KBM-7 (cell line): ENCODE data around the gene MDM4.

Experiments
- DNase-seq: peaks from one replicate; pipeline ENCODE4 v3.0.0-alpha.2; 2015
- in situ Hi-C: fragments of 300-500 bp; cut with MboI; formaldehyde crosslinking; loops from 2 replicates; pipeline ENCODE4 v1.14.3; 2020; ENCODE audit warnings: low sequenced_read_pairs, low pct_unique_long_range_greater_than_20kb, mixed read lengths

MDM4 gene

DNA sequence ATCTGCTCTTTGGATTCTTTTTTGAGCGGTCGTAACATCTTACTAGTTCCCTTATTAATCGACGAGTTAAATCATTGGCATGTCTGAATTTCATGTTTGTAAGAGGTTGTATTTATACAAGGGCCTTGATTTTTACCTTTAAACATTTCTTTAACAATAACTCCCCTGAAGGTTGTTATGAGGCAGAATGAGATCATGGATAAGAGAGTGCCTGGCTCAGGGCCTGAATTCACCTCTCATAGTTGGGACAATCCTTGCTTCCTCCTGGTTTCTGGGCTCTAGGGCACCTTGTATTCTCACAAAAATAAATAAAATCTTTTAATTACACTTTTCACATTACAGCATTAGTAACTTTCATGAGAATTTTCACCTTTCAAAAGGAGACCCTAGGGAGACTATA, 55.4 kb downstream of the MDM4 start:
- in situ Hi-C loops: no loop called here
- no peak for DNase-seq

- in situ Hi-C loops: no loop called here
- DNase-seq: no peak
Measured at GRCh38 chr1:204572923-204573922, 57.0 kb downstream of the MDM4 start.

GRCh38 chr1:204574016-204574864, 58.0 kb downstream of the MDM4 start:
- no peak for DNase-seq
- in situ Hi-C loops: no loop called here

DNA sequence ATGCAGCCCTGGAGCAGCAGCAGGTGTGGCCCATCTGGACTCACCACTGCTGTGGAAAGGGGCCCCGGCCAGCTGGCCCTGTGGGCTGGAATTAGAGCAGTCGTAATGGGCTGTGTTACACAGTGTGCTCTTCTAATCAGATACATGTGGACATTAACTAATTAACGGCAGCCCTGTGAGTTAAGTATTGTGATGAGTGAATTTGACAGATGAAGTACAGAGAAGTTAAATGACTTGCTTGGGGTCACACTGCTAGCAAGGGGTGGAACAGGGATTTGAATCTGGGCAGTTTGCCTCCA, 58.6 kb downstream of the MDM4 start:
- no peak for DNase-seq

GRCh38 chr1:204575221-204576190, 59.3 kb downstream of the MDM4 start:
- no peak for DNase-seq
- in situ Hi-C loops: no loop called here

More for the DNA sequence above, 58.6 kb downstream of the MDM4 start:
- in situ Hi-C loops: no loop called here

GRCh38 chr1:204576422-204576821, 60.2 kb downstream of the MDM4 start:
- in situ Hi-C loops: no loop called here
- no peak for DNase-seq

- in situ Hi-C loops: no loop called here
- DNase-seq: no peak
Measured at GRCh38 chr1:204577794-204578478, 61.7 kb downstream of the MDM4 start.

DNA sequence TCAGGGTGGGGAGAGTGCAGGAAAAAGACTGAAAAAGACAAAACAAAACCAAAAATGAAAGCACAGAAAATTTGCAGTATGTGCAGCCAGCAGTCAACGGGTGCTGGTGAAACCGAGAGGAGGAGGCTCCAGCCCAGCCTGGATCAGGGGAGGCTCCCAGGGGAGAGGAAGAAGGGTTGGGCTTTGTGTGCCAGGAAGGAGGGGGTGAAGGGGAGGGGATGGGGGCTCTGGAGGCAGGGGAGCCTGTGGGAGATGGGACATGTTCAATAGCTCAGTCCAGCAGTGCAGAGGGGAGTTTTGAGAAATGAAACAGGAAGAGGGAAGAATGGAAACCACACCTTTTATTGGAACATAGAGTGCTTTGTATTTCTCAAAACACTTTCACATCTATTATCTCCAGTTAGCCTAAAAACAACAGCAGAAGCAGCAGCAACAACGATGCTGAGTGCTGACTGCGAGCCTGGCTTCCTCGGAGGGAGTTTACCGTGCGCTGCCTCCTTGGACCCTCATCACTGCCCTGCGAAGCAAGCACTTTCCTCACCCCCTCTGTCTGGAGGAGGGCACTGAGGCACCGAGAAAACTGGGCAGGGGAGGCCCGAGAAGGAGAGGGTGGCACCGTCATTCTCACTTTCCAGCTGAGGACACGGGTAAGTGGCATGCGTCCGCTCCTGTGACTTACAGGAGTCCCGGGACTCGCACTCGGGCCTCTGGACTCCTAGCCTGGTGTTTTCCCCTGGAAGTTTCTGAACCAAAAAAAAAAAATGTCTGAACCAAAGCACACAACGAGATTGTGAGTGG, 62.9 kb downstream of the MDM4 start:
- no peak for DNase-seq
- in situ Hi-C loops: no loop called here

DNA sequence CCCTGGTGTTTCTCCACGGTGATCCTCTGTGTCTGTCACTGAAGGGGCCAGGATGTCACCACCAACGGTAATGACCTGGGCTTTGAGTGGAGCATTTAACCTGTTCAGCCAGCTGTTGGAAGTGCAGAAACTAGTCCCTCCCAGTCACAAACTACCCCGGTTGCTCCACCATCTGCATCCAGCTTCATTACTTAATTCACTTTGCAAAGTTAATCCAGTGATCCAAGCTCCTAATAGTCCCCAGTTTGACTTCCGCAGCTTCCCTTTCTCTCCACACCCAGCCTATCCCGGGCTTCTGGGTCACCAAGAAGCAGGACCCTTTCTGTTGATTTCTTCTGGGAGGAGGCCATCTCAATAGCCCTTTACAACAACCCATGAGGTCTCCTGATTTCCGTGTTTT, 63.5 kb downstream of the MDM4 start:
- in situ Hi-C loops: no loop called here
- no peak for DNase-seq

DNA sequence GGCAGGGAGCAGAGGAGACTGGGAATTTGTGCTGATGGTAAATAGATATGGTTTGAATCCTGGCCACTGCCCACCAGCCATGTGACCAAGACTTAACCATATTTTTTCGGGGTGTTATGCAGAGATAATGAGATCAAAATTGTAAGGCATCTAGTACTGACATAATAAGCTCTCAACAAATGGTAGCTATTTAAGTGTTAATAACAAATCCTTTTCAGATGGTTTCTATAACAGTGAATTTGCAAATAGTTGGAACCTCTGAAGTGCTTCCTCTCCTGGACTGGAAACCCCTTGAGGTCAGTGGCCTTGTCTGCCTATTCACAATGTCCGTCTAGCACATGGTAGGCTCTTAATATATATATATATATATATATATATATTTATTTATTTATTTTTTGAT, 64.7 kb downstream of the MDM4 start:
- no peak for DNase-seq
- in situ Hi-C loops: no loop called here

DNA sequence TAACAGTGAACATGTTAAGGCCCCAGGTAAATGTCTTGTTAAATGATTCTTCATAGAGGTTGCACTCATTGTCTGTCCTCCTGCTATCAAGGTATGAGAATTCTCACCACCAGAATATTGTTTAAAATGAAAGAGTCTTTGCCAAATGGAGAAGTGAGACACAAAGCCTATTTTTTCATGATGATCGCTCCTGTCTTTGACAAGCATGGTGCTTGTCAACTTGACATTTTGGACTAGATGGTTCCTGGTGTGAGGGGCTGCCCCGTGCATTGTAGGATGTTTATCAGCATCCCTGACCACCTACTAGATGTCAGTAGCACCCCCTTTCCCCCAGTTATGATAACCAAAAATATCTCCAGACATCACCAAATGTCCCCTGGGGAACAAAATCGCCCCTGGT, 65.6 kb downstream of the MDM4 start:
- DNase-seq: no peak
- in situ Hi-C loops: no loop called here

GRCh38 chr1:204583909-204584632, 67.9 kb downstream of the MDM4 start:
- in situ Hi-C loops: no loop called here
- no peak for DNase-seq

- DNase-seq: no peak
- in situ Hi-C loops: no loop called here
Measured at GRCh38 chr1:204584699-204585372, 68.6 kb downstream of the MDM4 start.

DNA sequence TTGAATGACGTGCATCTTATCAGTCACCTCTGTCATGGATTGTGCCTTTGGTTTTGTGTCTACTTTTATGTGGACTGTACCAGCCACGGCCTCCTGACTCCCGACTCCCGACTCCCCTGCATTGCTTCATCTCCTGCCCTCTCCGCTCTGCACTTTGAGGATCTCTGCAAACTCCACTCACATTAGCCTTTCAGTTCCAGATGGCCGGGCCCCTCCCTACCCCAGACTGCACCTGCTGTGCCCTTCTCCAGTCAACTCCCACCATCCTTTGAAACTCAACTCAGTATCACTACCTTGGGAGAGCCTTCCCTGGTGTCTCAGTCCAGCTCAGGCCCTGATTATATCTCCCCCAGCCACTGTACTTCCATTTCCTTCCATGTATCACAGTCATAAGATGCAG, 71.4 kb downstream of the MDM4 start:
- in situ Hi-C loops: no loop called here
- no peak for DNase-seq

- in situ Hi-C loops: no loop called here
Measured at GRCh38 chr1:204588826-204589225, 72.6 kb downstream of the MDM4 start.

DNA sequence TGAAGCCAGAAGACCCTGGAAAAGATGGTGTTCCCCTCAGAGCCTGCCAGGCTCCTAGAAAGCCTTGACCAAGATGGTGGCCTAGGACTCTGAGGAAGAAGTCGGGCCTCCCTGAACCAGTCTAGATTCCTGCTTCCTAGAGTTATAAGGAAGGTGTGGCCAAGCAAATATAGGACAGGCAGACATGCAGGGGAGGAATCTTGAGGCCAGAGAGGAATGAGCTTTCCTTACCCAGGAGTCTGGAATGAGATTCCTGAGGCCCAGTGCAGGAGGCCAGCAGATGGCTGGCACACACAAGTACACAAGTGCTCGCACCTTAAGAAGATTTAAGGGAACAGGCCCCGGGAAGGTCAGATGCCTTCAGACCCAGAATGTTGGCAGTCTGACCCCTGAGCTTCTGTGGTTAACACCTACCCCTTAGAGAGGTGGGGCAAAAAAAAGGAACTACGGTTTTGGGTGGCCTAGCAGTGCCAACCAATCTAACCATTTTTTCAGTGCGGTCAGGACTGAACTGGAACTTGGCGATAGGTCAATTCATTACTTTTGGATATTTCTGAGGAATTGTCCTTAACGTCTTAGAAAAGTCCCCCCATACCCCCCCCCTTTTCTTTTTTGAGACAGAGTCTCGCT, 73.3 kb downstream of the MDM4 start:
- in situ Hi-C loops: no loop called here
- no peak for DNase-seq

More at GRCh38 chr1:204588826-204589225, 72.6 kb downstream of the MDM4 start:
- DNase-seq: no peak
